ENCODE data around the gene CNNM2. TPM values are rescaled to one million over a fixed set of nuclear protein-coding genes. Genes with fewer than 3 reads are reported as not detected.
"Not testable (repeated sequence)": the region's sequence is repeated elsewhere in the genome, so short reads cannot be mapped to it uniquely, and the experiment has no call there.

Gene CNNM2
- total RNA-seq, 2 experiments from 2014 or later, result 8.0 to 10.1 TPM

DNA sequence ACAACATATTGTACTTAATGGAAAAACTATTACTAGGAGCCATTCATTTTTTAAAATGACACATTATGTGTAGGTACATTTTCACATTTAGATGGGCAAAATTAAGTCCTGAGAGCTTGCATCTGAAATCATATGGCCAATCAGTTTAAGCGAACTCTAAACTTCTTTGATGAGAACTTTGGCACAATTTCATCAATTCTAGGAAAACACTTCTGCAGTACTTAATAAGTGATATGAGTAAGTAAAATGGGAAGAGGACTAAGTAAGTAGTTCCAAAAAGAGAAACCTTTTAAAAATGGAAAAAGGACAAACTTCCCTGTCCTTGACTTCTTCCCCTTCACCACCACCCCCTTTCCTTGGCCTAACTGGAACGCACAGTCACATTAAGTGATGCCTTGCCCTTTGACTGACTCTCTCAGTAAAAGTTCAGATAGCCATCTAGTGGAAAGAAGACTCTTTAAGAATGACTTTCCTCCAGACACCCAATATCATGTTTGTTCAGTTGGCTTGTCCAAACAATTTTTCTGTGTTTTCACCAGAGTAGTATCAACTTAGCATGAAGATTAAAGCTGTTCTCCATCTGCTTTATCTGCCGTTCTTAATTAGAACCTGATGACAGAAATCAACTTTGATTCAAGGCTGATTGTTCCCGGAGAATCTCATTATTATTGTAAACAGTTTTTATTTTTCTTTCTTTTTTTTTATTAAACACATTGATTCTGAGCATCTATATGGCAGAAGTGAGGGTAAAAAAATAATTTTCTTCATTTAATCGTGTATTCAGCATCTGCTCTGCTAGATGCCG is 45.1 kb downstream of the CNNM2 start:
- Mint-ChIP-seq H3K27me3 (no peaks in the 10 kb centered on the region), H3K4me1 (no peaks in the 10 kb centered on the region), H3K27ac (no peak overlapping the region), H3K9me3 (ENCODE audit: low read depth) (no peaks in the 10 kb centered on the region), H3K36me3 (no peaks in the 10 kb centered on the region), H3K4me3 (no peak overlapping the region)
- DNase-seq (no peak), ATAC-seq (no peak)
- CTCF ChIA-PET, result no interaction called here

- no peak for DNase-seq
- no peaks in the 10 kb centered on the region for H3K4me1 Mint-ChIP-seq
- H3K4me3 Mint-ChIP-seq, result no peak overlapping the region
- H3K27me3 Mint-ChIP-seq, result no peaks in the 10 kb centered on the region
- ATAC-seq, result no peak
- H3K9me3 Mint-ChIP-seq (ENCODE audit: low read depth), result no peaks in the 10 kb centered on the region
- CTCF ChIA-PET, result no interaction called here
- no peaks in the 10 kb centered on the region for H3K36me3 Mint-ChIP-seq
- no peak overlapping the region for H3K27ac Mint-ChIP-seq
Observed at GRCh38 chr10:102963756-102964025, 45.6 kb downstream of the CNNM2 start.

DNA sequence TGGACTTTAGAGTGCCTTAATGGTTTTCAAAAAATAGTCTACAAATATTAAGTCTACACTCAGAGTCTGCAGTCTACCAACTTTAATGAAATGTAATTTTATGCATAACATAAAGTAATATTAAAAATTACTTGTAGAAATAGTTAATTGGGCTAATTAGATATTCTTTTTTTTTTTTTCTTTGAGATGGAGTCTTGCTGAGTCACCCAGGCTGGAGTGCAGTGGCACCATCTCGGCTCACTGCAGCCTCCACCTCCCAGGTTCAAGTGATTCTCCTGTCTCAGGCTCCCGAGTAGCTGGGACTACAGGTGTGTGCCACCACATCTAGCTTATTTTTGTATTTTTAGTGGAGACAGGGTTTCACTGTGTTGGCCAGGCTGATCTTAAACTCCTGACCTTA is 46.0 kb downstream of the CNNM2 start:
- DNase-seq; H3K9me3 Mint-ChIP-seq (ENCODE audit: low read depth); H3K27ac Mint-ChIP-seq; ATAC-seq; H3K4me3 Mint-ChIP-seq; H3K27me3 Mint-ChIP-seq; H3K36me3 Mint-ChIP-seq; H3K4me1 Mint-ChIP-seq; CTCF ChIA-PET: not testable (repeated sequence)

GRCh38 chr10:102964713-102965112 is 46.6 kb downstream of the CNNM2 start:
- DNase-seq, result no peak
- no peak for ATAC-seq
- no peak overlapping the region for H3K4me3 Mint-ChIP-seq
- H3K27me3 Mint-ChIP-seq, result no peaks in the 10 kb centered on the region
- no peaks in the 10 kb centered on the region for H3K4me1 Mint-ChIP-seq
- no peak overlapping the region for H3K27ac Mint-ChIP-seq
- CTCF ChIA-PET, result no interaction called here
- no peaks in the 10 kb centered on the region for H3K36me3 Mint-ChIP-seq
- no peaks in the 10 kb centered on the region for H3K9me3 Mint-ChIP-seq (ENCODE audit: low read depth)

DNA sequence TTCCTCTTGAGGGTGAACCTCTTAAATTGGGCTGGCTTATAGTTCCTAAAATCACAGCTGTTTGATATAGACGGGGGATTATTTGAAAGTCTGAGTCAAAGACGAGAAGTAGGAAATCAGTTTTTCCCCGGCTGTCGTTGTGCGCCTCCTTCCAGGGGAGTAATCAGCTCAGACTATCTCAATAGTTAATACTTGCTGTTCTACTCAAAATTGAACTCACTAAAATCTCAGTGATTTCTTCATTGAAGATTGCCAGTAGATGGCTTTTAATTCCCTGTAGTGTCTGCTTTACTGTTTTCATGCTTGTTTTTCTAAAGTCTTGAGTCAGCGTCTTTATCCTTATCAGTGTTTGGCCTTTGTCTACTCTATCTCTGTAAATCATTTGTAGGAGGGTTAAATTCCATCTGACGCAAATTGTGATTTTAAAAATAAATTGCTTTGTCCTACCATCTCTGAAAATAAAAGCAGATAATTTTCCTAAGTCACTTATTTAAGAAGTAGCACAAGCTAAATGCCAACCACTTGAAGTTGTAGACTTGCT is 47.3 kb downstream of the CNNM2 start:
- Mint-ChIP-seq H3K27ac (no peak overlapping the region), H3K4me1 (no peaks in the 10 kb centered on the region), H3K36me3 (no peaks in the 10 kb centered on the region), H3K4me3 (no peak overlapping the region), H3K27me3 (no peaks in the 10 kb centered on the region), H3K9me3 (ENCODE audit: low read depth) (no peaks in the 10 kb centered on the region)
- ATAC-seq (no peak), DNase-seq (no peak)
- CTCF ChIA-PET, result no interaction called here

DNA sequence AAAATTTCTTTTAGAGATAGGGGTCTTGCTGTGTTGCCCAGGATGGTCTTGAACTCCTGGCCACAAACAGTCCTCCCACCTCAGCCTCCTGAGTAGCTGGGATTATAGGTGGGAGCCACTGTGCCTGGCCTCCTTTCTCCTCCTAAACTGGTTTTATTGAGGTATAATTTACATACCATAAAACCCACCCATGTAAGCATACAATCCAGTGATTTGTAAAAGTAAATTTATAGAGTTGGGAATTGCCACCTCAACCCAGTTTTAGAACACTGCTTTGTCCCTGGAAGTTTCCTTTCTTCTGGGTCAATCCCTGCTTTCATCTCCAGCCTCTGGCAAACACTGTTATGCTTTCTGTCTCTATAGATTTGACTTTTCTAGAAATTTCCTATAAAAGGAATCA is 49.0 kb downstream of the CNNM2 start:
- no peaks in the 10 kb centered on the region for H3K36me3 Mint-ChIP-seq
- no peak for ATAC-seq
- no peaks in the 10 kb centered on the region for H3K4me1 Mint-ChIP-seq
- H3K4me3 Mint-ChIP-seq, result no peak overlapping the region
- H3K27ac Mint-ChIP-seq, result no peak overlapping the region
- no peaks in the 10 kb centered on the region for H3K9me3 Mint-ChIP-seq (ENCODE audit: low read depth)
- no peak for DNase-seq
- H3K27me3 Mint-ChIP-seq, result no peaks in the 10 kb centered on the region
- CTCF ChIA-PET, result interaction anchor here (0.9 kb wide), 1 partner anchor 21 kb away, joined by 3 read pairs; no protein-coding TSS in a partner anchor

GRCh38 chr10:102970562-102971340 is 52.7 kb downstream of the CNNM2 start:
- no peak overlapping the region for H3K27ac Mint-ChIP-seq
- H3K36me3 Mint-ChIP-seq, result no peaks in the 10 kb centered on the region
- no peaks in the 10 kb centered on the region for H3K4me1 Mint-ChIP-seq
- H3K27me3 Mint-ChIP-seq, result no peaks in the 10 kb centered on the region
- ATAC-seq (no peak), DNase-seq (no peak)
- no peak overlapping the region for H3K4me3 Mint-ChIP-seq
- CTCF ChIA-PET, result no interaction called here
- no peaks in the 10 kb centered on the region for H3K9me3 Mint-ChIP-seq (ENCODE audit: low read depth)

GRCh38 chr10:102975483-102976379 is 57.6 kb downstream of the CNNM2 start:
- no peak for DNase-seq
- Mint-ChIP-seq H3K4me3 (no peak overlapping the region), H3K4me1 (no peaks in the 10 kb centered on the region), H3K36me3 (no peaks in the 10 kb centered on the region), H3K27me3 (no peaks in the 10 kb centered on the region), H3K9me3 (ENCODE audit: low read depth) (no peaks in the 10 kb centered on the region), H3K27ac (no peak overlapping the region)
- ATAC-seq, result no peak
- CTCF ChIA-PET, result interaction anchor here (0.7 kb wide), 1 partner anchor 110 kb away, joined by 3 read pairs; no protein-coding TSS in a partner anchor

- not testable (repeated sequence) for H3K9me3 Mint-ChIP-seq (ENCODE audit: low read depth); H3K4me1 Mint-ChIP-seq; DNase-seq; ATAC-seq; H3K4me3 Mint-ChIP-seq; H3K27me3 Mint-ChIP-seq; H3K36me3 Mint-ChIP-seq; H3K27ac Mint-ChIP-seq
- CTCF ChIA-PET, result interaction anchor here (0.7 kb wide), 1 partner anchor 111 kb away, joined by 3 read pairs; no protein-coding TSS in a partner anchor
Observed at GRCh38 chr10:102976380-102976726, 58.3 kb downstream of the CNNM2 start.

GRCh38 chr10:102982296-102982695 is 64.2 kb downstream of the CNNM2 start:
- Mint-ChIP-seq H3K27ac (no peak overlapping the region), H3K4me3 (no peak overlapping the region), H3K36me3 (no peaks in the 10 kb centered on the region), H3K27me3 (no peaks in the 10 kb centered on the region), H3K9me3 (ENCODE audit: low read depth) (no peaks in the 10 kb centered on the region), H3K4me1 (no peaks in the 10 kb centered on the region)
- CTCF ChIA-PET, result no interaction called here
- DNase-seq (no peak), ATAC-seq (no peak)

DNA sequence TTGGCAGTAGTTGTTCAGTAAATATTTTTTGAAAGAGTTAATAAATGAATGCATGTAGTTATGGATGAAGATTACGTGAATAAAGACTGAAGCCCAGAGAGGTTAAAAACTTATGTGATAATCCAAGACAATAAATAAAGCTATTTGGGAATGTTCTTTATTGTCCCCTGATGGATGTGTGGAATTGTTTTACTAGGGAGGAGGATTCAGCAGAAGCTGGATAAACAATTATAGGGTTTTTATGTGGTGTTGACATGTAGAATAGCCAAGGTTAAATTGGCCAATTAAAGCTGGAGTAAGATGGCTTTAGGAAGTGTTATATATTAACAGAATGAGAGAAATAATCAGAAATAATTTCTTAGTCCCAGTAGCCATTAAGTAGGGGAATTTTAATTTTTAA is 66.0 kb downstream of the CNNM2 start:
- Mint-ChIP-seq H3K27me3 (no peaks in the 10 kb centered on the region), H3K4me3 (no peak overlapping the region), H3K9me3 (ENCODE audit: low read depth) (no peaks in the 10 kb centered on the region), H3K36me3 (no peaks in the 10 kb centered on the region), H3K4me1 (peaks cover 2% of the 10 kb centered on the region), H3K27ac (no peak overlapping the region)
- ATAC-seq (no peak), DNase-seq (no peak)
- CTCF ChIA-PET, result interaction anchor here (1.1 kb wide), 1 partner anchor 11 kb away, joined by 3 read pairs; no protein-coding TSS in a partner anchor

GRCh38 chr10:102985811-102986210 is 67.7 kb downstream of the CNNM2 start:
- CTCF ChIA-PET, result interaction anchor here (1.0 kb wide), 1 partner anchor 348 kb away, joined by 3 read pairs; no protein-coding TSS in a partner anchor
- H3K27me3 Mint-ChIP-seq, result no peaks in the 10 kb centered on the region
- H3K36me3 Mint-ChIP-seq, result no peaks in the 10 kb centered on the region
- DNase-seq (no peak), ATAC-seq (no peak)
- H3K4me3 Mint-ChIP-seq, result no peak overlapping the region
- no peaks in the 10 kb centered on the region for H3K9me3 Mint-ChIP-seq (ENCODE audit: low read depth)
- H3K27ac Mint-ChIP-seq, result no peak overlapping the region
- peaks cover 2% of the 10 kb centered on the region for H3K4me1 Mint-ChIP-seq
